NCI-H2081 (cell line): ENCODE data around the gene TFEB.

Source experiments
- DNase-seq, 2 experiments: peaks; one replicate each; lab custom pipeline; 2025; lab: John Stamatoyannopoulos, UW

The TFEB gene

DNA sequence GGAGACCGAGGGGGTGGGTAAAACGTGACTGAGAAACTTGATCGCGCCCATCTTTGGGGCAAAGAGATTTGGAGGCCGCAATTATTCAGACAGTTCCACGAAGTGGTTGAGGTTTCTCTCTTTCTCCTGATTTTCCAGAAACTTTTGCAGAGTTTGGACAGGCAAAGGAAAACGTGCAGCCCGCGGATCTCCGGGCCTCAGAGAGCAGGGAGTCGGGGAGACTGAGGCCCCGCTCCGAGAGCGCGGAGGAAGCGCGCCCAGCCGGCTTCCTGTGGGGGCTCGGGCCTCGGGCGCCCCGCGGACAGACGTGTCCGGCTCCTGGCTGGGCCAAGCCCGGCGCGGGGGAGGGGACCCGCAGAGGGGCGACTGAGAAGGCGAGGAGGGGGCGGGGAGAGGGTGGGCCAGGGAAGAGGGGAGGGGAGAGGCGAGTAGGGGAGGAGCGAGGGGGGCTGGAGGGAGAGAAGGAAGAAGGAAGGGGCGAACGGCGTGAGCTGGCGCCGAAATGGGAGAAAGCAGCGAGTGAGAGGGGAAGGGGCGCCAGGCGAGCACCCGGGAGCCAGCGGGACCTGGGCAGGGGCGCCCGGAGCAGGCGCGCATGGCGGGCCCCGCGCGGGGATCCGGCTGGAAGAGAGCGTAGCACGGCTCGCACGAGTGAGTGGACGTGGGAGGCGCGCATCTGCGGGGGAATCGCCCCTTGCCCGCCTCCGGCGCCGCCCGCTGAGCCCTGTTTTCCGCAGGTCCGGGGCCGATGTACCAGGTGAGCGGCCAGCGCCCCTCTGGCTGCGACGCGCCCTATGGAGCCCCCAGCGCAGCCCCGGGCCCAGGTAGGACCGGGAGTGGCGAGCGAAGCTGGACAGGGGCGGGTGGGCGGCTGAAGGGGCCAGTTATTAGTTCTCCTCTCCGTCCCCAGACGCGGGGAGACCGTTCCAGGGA lies 97.1 kb downstream of the TFEB start, which contains the start of gene MDFI:
Gene MDFI (plus strand): TSS at position 467 of the 933 bp plus-strand sequence. CDS start 282 bp downstream, at position 749.
- DNase-seq = peak in 1 of 2 experiments; percentile 10

DNA sequence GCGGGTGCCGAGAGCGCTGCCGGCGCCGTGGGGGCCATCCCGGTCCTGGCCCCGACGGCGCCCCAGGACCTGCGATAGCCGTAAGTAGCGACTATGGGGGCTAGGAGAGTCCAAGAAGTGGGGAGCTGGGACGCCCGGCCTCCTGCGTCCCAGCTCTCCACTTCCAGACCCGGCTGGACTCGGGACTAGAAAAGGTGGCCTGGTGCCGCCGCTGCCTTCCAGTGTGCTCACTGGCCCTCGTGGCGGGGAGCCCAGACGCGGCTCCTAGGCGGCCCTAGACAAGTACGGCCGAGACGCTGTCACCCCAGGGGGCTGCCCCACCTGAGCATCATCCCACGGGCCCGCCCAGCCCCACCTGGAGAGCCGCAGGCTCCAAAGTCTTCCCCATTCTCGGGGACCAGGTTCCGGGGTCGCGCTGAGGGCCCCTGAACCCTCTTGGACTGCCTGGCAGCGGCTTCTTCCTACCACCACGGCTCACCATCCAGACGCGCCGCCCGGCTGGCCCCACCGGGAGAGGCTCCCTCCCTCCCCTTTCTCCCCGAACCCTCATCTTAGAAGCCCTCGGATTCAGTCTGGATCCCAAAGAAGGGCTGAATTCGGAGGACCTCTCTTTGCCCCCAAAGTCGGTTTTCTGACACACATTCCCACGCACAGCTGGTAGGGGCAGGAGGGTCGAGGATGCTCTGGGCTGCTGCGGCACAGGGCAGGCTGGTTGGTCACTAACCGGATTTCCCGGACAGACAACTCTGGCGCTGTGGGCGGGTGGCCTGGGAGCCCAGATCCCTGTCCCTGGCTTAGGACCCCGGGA lies 98.0 kb downstream of the TFEB start:
- no peak for DNase-seq

DNA sequence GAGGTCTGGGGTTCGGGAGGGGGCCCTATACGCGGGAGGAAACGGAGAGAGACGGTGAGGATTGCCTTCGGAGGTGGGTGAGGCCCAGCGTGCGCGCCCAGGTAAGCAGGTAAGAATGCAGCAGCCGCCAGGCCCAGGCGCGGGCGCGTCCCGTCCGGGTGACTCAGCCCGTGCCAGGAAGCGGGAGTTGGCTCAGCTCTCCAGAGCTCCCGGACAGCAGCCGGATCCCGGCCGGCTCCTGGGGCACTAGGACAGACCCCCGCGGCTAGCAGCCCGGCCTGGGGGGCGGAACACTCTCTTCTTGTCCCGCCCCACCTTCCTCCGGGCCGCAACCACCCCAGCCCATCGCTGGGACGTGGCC lies 98.6 kb downstream of the TFEB start:
- no peak for DNase-seq

DNA sequence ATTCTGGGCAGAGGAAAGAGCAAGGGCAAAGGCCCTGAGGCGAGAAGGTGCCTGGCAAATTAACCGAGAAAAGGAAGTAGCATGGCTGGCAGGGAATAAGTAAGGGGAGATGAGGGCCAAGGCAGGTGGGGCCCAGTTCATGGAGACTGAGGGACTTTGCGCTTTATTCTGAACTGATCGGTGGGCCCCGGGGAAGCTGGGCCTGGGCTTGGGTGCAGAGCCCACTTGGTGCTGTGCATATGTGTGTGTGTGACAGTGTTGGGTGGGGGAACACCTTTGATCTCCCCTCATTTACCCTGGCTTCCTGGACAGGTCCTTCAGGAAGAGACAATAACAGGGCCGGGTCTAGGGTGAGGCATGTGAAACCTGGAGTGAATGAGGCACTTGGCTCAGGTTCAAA lies 100.0 kb downstream of the TFEB start:
- no peak for DNase-seq

DNA sequence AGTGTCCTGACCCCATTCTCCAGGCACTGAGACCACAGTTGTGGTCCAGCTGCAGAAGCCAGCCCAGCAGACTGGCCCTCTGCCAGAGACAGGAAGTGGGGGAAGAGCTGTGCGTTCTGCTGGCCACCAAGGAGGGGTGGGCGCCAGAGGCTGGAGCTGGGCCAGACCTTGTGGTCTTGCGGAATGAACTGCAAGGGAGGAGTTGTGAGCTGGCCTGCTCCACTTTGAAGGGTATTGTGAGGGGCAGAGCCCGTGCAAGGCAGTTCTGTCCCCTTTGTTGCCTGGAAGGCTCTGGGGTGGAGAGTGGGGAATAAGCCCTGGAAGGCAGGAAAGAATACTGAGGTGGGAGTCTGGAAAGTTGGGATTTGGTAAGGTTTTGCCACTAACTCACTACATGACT lies 100.8 kb downstream of the TFEB start:
- peak in 1 of 2 experiments; percentile 2 for DNase-seq
